Activated T-helper 9 cell treated with anti-CD3 and anti-CD28 coated beads, Interleukin-2, amount 50 U/mL, for 16 hours (primary cell): ENCODE data around the gene CXorf66.
"Not testable (repeated sequence)": the region's sequence is repeated elsewhere in the genome, so short reads cannot be mapped to it uniquely, and the experiment has no call there.

Experiments
- DNase-seq: peaks from one replicate; pipeline ENCODE4 v3.0.0-alpha.2; 2020; ENCODE audit warnings: low read depth

CXorf66 gene

GRCh38 chrX:139929876-139930275 is 35.4 kb downstream of the CXorf66 start:
- no peak for DNase-seq

DNA sequence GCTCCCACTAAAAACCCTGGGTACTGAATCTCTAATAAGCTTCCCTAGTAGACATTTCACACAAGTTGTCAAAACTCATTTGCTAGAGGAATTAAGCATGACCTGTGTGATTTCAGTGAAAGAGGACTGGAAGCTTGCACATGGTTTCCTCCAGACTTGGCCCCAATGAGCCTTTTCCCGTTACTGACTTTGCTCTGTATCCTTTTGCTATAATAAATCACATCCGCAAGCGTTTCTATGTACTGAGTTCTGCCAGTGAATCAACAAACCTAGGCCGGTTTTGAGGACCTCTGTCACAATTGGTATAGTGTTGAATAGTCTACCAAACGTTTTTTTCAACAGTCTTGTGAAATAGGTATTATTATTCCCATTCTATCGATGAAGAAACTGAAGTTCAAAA is 40.6 kb downstream of the CXorf66 start:
- no peak for DNase-seq

DNA sequence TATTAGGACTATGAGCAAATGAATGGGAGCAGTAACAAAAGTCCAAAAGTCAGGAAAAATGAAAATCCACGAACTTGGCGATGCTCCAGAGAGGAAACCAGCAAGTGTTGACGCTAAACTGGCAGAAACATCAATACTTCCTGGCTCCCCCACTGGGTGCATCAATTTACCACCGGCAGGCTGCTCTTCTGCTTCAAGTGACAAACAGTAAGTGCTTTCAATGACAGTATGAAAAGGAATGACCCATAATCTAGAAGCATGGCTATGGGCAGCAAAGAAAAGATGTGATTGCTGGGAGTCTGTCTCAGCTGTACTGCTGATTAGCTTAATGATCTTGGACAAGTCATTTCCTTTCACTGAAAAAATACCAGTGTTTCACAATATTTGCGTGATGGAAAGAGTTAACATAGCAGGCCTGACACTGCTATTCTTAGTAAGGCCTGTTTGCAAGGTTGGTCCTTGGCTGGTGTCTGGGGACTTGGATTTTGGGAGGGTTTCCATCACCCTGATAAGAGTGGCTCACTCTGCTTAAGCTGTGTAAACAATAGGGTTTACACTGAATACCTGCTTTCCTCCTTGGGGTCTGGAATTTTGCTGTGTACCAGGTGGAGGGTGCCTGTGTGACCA is 41.1 kb downstream of the CXorf66 start:
- DNase-seq = no peak

GRCh38 chrX:139921142-139921541 is 44.2 kb downstream of the CXorf66 start:
- DNase-seq = not testable (repeated sequence)

GRCh38 chrX:139920316-139920715 is 45.0 kb downstream of the CXorf66 start:
- DNase-seq = no peak

DNA sequence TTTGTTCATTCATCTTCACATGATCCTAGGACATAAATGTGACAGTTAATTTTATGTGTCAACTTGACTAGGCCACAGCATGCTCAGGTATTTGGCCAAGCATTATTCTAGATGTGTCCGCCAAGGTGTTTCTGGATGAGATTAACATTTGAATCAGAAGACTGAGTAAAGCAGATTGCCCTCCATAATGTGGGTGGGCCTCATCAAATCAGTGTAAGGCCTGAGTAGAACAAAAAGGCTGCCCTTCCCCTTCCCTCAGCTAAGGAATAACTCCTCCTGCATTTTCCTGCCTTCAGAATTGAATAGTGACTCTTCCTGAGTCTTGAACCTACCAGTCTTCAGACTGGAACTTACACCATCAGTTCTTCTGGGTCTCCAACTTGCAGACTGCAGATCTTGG is 50.9 kb downstream of the CXorf66 start:
- no peak for DNase-seq

DNA sequence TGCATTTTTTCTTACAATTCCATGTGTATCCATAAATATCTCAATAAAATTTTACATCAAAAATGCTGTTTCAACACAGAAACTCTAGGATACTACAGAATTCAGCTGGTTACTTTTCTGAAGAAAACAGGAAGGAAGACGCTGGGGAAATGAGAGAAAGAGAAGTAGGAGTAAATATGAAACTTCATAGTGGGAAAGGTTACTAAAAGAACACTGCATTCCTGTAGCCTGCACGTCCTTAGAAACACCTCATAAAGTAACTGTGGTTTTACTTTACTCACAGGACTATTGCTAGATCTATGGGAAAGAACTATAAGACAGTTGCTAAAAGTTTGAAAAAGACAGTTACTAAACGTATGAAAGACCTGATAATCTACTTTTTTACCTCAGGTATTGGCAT is 55.6 kb downstream of the CXorf66 start:
- DNase-seq = no peak

- no peak for DNase-seq
These were observed 58.2 kb downstream of the CXorf66 start for GRCh38 chrX:139907078-139907477.

GRCh38 chrX:139905743-139906142 is 59.6 kb downstream of the CXorf66 start:
- DNase-seq = no peak
